HG03565 (cell line): ENCODE measurements around the gene EFCAB8.
A peak's percentile ranks its signal among the peaks of the same experiment; 100 is the strongest.
"Not testable (repeated sequence)": the region's sequence is repeated elsewhere in the genome, so short reads cannot be mapped to it uniquely, and the experiment has no call there.

Experiments used
- ATAC-seq: cut with Tn5 transposase; IDR thresholded peaks from one replicate; pipeline ENCODE4 v1.9.1; 2021; ENCODE audit warnings: mild to moderate bottlenecking, moderate library complexity; ENCODE audit not compliant: unreplicated experiment

Gene EFCAB8

GRCh38 chr20:32970115-32970972 is 111.6 kb downstream of the EFCAB8 start:
- no peak for ATAC-seq

- no peak for ATAC-seq
Measured at GRCh38 chr20:32970973-32971300, 112.2 kb downstream of the EFCAB8 start.

- ATAC-seq = peak; percentile 11
Measured at GRCh38 chr20:32971703-32972161, 113.0 kb downstream of the EFCAB8 start.

- peak; percentile 83 for ATAC-seq
Measured at GRCh38 chr20:32972181-32973076, 113.7 kb downstream of the EFCAB8 start.

DNA sequence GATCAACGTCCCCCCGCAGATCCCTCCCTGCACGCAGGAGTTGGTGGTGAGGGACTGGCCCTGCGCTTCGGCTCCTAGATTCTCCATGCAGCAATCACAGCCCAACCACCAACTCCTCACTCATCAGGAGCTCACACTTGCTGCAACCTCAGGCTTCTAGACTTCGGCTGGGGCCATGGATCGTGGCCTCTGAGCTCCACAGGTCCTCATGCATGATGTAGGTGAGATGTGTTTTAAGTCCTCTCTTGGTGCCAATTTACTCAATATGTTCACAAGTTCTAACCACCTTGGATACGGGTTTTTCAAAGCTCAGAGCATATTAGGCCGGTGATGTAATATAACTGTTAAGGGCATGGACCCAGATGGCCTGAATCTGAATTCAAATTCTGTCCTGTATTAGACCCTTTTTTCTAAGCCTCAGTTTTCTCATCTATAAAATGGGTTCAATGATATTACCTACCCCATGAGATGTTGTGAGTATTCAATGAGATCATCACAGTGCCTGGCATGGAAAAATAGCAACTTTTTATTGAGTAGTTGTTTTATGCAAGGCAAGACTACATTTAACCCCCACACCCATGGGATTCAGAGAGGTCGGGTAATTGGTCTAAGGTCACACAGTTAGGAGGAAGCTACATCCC is 114.5 kb downstream of the EFCAB8 start:
- ATAC-seq = no peak

- not testable (repeated sequence) for ATAC-seq
Measured at GRCh38 chr20:32974204-32975064, 115.7 kb downstream of the EFCAB8 start.

DNA sequence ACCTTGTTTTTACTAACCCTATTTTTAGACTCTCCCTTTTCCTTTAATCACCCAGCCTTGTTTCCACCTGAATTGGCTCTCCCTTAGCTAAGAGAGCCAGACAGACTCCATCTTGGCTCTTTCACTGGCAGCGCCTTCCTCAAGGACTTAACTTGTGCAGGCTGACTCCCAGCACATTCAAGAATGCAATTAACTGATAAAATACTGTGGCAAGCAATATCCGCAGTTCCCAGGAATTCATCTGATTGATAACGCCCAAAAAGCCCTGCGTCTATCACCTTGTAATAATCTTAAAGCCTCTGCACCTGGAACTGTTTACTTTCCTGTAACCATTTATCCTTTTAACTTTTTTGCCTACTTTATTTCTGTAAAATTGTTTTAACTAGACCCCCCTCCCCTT is 116.4 kb downstream of the EFCAB8 start:
- ATAC-seq = not testable (repeated sequence)

GRCh38 chr20:32975698-32976674 is 117.3 kb downstream of the EFCAB8 start:
- ATAC-seq = no peak

DNA sequence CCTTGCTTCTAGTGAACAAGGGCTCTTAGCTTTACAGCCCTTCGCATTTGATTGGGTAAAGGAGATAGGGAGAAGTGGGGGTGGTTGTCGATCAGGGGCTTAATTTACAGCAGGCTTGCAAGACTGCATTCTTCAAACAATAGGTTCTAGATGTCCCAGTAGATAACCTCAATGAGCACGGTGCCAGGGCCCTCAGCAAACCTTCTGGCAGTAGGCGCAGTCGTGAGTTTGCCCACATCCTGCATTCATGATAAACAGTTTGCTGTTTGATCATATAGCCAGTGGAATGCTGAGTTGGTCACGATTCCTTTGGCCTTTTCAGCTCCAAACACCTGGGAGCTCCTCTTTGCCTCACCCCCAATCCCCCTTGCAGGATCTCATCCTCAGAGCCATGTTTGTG is 118.0 kb downstream of the EFCAB8 start:
- no peak for ATAC-seq

- ATAC-seq = no peak
Measured at GRCh38 chr20:32977281-32978008, 118.7 kb downstream of the EFCAB8 start.

DNA sequence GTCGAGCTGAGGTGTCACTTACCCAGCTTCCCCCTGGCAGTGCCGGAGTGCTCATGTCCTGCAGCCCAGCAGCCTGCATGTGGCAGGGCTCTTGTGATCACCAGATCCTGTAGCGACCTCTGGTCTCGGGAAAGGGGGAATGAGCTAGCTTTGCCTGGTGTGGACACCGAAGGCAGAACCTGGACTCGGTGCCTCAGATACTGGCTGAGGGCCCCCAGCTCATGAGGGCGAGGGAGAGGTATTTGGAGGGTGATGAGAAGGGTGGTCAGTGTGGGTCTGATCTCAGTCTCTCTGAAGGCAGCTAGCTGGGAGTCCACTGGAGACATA is 119.2 kb downstream of the EFCAB8 start:
- no peak for ATAC-seq

DNA sequence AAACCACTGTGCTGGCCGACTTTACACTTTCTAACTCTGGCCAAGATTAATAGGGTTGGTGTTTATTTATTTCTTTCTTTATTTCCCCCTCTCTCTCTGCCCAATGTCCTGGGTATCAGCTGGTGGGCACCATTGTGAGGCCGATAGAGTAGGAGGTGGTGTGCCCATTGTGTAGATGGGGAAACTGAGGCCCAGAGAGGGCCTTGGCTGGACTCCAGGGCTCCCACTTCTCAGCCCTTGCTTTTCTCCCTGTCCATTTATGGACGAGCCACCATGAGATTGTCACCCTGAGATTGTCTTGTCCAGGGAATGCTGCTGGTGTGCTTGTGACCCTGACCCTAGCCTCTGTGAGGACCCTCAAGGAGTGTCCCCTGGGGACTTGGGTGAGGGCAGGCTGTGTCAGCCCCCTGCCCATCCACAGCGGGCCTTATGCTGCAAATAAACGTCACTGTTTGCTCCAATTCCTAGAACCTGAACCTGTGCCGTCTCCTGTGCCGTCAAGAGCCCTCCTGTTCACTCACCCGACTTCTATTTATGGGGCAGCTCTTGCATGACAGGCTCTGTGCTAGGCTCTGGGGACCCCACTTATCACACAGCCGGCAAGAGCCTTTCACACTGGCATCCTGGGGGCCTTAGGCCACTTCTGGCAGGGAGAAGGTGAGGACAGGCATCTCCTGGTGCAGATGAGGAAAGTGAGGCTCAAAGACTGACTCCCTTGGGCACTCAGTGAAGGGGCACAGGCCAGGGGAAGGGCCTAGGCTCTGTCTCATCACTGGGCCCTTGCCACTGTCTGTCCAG is 120.7 kb downstream of the EFCAB8 start:
- no peak for ATAC-seq

- ATAC-seq = no peak
Measured at GRCh38 chr20:32980131-32980941, 121.6 kb downstream of the EFCAB8 start.

DNA sequence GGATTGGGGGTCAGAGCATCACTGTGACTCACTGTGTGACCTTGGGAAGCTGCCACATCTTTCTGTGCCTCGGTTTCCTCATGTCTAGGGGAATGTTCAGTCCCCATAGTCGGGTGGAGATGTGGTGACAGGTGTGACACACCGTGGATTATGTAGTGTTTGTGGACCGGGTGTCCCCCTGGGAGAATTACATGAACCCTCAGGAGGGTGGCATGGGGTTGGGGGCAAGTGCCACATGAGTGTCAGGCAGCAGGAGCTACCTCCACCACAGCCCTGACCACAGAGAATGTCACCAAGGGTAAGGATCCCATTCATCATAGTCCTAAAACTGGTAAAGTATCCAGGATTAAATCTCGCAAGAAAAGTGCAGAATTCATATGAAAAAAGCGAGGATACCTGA is 122.3 kb downstream of the EFCAB8 start:
- ATAC-seq = no peak

- no peak for ATAC-seq
Measured at GRCh38 chr20:32982617-32983458, 124.1 kb downstream of the EFCAB8 start.

DNA sequence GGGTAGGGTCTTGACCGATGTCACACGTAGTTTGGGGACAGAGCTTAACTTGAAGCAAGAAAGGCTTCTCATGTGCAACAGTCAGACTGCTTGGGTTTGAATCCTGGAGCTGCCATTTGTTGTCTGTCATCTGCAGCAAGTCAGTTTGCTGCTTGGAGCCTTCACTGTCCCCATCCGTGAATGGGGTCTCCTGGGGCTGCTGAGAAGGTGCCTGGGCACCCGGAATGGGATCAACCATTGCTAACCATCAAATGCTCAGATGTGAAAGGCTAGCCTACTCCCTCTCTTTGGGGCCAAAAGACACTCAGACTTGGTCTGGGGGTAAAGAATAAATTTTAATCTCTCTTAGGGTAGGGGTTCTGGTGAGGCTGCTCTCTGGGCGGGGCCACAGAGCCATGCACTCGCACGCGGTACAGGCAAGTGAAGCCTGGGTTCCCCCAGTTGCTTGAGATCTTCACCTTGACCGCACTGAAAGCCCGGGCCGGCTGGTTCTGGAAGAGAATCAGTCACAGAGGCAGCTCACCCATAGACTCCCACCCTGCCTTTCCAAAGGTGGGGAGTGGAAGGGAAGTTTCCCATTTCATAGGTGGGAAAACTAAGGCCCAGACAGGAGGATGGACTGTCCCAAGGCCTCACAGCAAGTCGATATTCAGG is 124.9 kb downstream of the EFCAB8 start:
- no peak for ATAC-seq
